GM13976 (cell line): ENCODE measurements around the gene RNASE8.

Source experiments
- DNase-seq: peaks from one replicate; pipeline ENCODE4 v3.0.0; 2012; ENCODE audit warnings: low spot score
- CTCF ChIP-seq: IDR thresholded peaks from 2 replicates; pipeline ENCODE4 v1.5.1; 2012; ENCODE audit warnings: borderline replicate concordance, mild to moderate bottlenecking; ENCODE audit not compliant: insufficient read depth; ENCODE audit errors: extremely low read depth, missing control alignments, control extremely low read depth
- in situ Hi-C: fragments of 300-500 bp; cut with MboI; formaldehyde crosslinking; loops from one replicate; pipeline ENCODE4 v1.12.0; 2022; ENCODE audit warnings: low sequenced_read_pairs, mixed read lengths, inconsistent platforms; ENCODE audit not compliant: unreplicated experiment

Gene RNASE8

GRCh38 chr14:21026988-21027315 lies 30.7 kb upstream of the RNASE8 start:
- no peak for DNase-seq
- in situ Hi-C loops, result no loop called here
- no peak for TF ChIP-seq CTCF

- no peak for DNase-seq
- TF ChIP-seq CTCF, result no peak
- in situ Hi-C loops, result no loop called here
Measured at GRCh38 chr14:21029917-21030316, 27.7 kb upstream of the RNASE8 start, which contains the start of gene TPPP2. Gene TPPP2 (plus strand): TSS chr14:21030217. CDS start chr14:21030582, 365 bp downstream.

- in situ Hi-C loops, result no loop called here
- DNase-seq, result no peak
Measured at GRCh38 chr14:21030531-21030930, 27.1 kb upstream of the RNASE8 start.

GRCh38 chr14:21032326-21033132 lies 25.1 kb upstream of the RNASE8 start:
- DNase-seq, result no peak
- TF ChIP-seq CTCF, result no peak
- in situ Hi-C loops, result no loop called here

More at GRCh38 chr14:21030531-21030930, 27.1 kb upstream of the RNASE8 start:
- TF ChIP-seq CTCF, result no peak

GRCh38 chr14:21033133-21033698 lies 24.4 kb upstream of the RNASE8 start:
- DNase-seq, result no peak
- in situ Hi-C loops, result no loop called here
- TF ChIP-seq CTCF, result no peak

- no peak for TF ChIP-seq CTCF
- in situ Hi-C loops, result no loop called here
- DNase-seq, result no peak
Measured at GRCh38 chr14:21034707-21035106, 22.9 kb upstream of the RNASE8 start, which contains the start of gene RNASE13. Gene RNASE13 (minus strand): TSS chr14:21034807. CDS start chr14:21034288, 519 bp downstream.
